Activated naive CD4-positive, alpha-beta T cell treated with anti-CD3 and anti-CD28 coated beads, Interleukin-2, amount 50 U/mL, for 72 hours (primary cell): Measurements from ENCODE around the gene FSD1L. TPM values are rescaled to one million over a fixed set of nuclear protein-coding genes. Genes with fewer than 3 reads are reported as not detected.

Source experiments
- ATAC-seq, 2 donors: fragments of 150-1000 bp; cut with Tn5 transposase; 2 replicates each; pipeline ENCODE4 v1.10.0; 2021; ENCODE audit warnings: mild to moderate bottlenecking in 2 of 2, moderate library complexity in 2 of 2
- DNase-seq, 2 donors: peaks; one replicate each; pipeline ENCODE4 v3.0.0; 2021 to 2022; ENCODE audit warnings: low spot score in 2 of 2
- H3K27ac Mint-ChIP-seq, 2 donors: one replicate each; pipeline ENCODE4 v1.8.0; 2022; ENCODE audit warnings: mild to moderate bottlenecking in 2 of 2, mixed read lengths in 2 of 2
- H3K36me3 Mint-ChIP-seq, 2 donors: one replicate each; pipeline ENCODE4 v1.8.0; 2022; ENCODE audit warnings: mixed read lengths in 2 of 2
- H3K9me3 Mint-ChIP-seq, 2 donors: one replicate each; pipeline ENCODE4 v1.8.0; 2022; ENCODE audit warnings: mixed read lengths in 2 of 2
- total RNA-seq, 2 donors: library from RNA; stranded (reverse); gene quantifications; one replicate each; pipeline ENCODE4 v1.2.3, GENCODE V29; 2022

FSD1L gene
- total RNA-seq, 2 donors from 2014 or later = 0.61 to 3.9 TPM

DNA sequence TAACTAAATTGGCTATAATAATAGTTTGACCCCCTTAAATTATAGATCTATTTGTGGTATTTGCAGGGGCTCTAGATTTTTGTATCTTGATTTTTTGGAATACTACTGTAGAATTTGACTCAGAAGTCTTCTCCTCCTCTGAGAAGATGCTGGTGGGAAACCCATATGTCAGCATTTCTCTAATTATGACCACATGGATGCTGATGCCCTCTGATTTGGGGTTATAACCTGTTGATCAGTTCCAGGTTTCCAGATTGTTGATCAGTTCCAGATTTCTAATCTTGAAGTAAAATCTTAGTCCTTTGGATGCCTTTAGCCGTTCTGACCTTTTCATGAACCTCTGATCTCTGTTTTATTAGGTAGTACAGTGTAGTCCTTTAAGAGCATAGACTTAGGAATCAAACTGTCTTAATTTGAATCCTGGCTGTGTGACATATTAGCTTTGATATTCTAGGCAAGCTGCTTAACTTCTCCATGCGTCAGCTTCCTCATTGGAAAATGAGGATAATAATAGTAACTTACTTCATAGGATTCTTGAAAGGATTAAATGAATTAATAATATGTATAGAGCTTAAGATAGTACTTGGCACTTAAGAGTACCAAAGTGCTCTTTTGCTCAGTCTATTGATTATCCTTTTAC, 8.1 kb downstream of the FSD1L start:
- no peak for DNase-seq
- peaks cover 8 to 23% of the 10 kb centered on the region in 2 donors for H3K36me3 Mint-ChIP-seq
- no peak overlapping the region for H3K27ac Mint-ChIP-seq
- no peak for ATAC-seq
- H3K9me3 Mint-ChIP-seq = peaks cover 0 to 15% of the 10 kb centered on the region in 2 donors

DNA sequence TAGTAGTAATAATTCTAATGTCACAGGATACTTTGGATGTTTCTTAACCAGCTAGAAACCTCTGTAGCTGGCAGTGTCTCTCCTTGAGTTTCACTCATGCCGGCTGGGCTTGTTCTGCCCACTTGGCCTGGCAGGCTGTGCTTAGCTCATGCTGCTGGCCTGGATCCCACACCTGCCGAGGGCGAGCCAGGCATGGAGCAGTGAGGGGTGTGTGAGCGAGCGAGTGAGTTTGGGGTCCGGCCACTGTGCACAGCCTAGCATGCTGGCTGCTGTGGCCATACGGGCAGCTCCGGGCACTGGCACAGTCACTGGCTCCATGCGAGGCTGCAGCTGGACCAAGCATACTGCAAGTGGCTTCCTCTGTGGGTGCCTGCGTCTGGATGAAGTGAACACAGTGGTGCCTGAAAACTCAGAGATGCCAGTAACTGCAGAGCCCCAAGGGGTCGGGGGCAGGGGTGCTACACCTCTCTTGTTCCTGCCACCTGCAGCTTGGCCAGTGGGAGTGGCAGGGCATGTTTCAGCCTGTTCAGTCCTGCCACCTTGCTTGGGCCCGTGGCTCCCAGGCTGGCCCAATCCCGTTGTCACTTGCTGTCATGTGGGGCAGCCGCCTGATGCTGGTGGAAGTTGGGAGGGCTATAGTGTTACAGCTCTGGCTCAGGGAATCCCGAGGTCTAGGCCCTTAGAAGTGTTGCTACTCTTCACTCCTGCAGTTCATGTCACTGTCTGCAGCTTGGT, 9.9 kb downstream of the FSD1L start:
- no peak for ATAC-seq

DNA sequence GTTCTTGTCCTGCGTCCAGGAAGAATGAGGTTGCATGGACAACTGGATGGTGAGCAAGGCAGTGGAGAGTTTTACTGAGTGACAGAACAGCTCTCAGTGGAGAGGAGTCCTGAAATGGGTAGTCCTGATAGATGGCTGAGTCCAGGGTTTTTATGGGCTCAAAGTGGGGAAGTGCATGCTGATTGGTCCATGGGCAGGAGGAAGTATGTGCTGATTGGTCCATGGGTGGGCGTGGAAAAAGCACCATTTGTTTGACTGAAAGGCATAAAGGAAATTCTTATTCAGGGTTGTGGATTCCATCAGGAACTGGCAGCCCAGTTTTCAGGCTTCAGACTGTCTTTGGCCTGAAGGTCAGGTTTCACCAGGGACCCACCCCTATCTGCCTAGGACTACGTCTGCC, 10.6 kb downstream of the FSD1L start:
- no peak for ATAC-seq

More for the DNA sequence above, 9.9 kb downstream of the FSD1L start:
- no peak for DNase-seq
- peaks cover 0 to 15% of the 10 kb centered on the region in 2 donors for H3K9me3 Mint-ChIP-seq
- H3K27ac Mint-ChIP-seq = no peak overlapping the region
- H3K36me3 Mint-ChIP-seq = peaks cover 8 to 23% of the 10 kb centered on the region in 2 donors

DNA sequence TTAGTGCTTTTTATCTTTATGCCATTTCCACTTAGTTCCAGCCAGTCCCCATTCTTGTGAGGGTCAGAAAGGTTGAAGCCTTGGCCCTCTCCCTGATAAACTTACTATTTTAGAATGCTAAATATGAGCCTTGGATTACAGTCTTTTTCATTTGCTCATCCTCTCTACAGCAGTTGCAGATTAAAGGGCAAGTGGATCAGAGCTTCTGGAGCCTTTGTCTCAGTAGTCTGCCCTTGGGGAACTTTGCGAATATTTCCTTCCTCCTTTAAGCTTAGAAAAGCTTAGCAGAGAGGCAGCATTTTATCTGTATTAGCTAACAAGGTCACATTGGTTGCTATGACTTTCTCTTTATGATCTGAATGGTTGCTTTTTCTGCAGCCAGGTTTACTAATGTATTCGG, 11.5 kb downstream of the FSD1L start:
- ATAC-seq (no peak), DNase-seq (no peak)
- H3K36me3 Mint-ChIP-seq = peaks cover 8 to 23% of the 10 kb centered on the region in 2 donors
- H3K9me3 Mint-ChIP-seq = peaks cover 0 to 15% of the 10 kb centered on the region in 2 donors
- H3K27ac Mint-ChIP-seq = no peak overlapping the region

More for the DNA sequence above, 10.6 kb downstream of the FSD1L start:
- DNase-seq = no peak
- Mint-ChIP-seq H3K36me3 (peaks cover 8 to 23% of the 10 kb centered on the region in 2 donors), H3K9me3 (peaks cover 0 to 15% of the 10 kb centered on the region in 2 donors), H3K27ac (no peak overlapping the region)

DNA sequence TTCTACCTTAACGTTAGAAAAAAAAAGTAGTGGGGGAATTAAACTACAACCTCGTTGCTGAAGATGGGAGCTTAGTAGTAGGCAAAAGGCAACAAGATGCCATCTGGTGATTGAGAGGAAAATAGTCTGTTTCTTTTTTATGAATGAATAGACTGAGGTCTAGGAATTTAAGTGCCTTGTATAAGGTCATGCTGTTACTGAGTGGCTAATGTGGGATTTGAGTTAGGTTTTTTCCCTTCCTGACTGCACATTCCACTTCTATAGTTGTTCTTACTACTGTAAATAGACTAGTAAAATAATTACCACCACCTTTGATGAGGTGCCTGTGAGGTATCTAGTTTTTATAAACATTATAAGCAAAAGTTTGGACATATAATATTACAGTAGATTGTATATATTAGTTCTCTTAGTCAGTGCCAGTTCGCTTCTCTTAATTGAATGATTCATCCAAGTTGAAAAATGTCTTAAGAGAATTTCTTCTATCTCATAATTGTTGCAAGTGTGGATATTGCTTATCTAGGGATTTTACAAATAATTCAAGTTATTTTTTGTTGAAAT, 19.1 kb downstream of the FSD1L start:
- ATAC-seq (no peak), DNase-seq (no peak)
- H3K9me3 Mint-ChIP-seq = no peaks in the 10 kb centered on the region
- no peaks in the 10 kb centered on the region for H3K36me3 Mint-ChIP-seq
- no peak overlapping the region for H3K27ac Mint-ChIP-seq

DNA sequence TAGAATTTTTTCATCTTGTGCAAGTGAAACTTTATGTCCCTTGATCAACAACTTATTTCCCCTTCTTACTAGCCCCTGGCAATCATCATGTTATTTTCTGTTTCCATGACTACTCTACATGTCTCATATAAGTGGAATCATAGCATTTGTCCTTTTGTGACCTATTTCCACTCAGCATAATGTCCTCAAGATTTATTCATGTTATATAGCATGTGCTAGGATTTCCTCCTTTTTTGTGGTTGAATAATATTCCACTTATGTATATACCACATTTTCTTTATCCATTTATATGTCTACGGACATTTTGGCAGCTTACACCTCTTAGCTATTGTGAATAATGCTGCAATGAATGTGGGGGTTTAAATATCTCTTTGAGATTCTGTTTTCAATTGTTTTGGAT, 21.0 kb downstream of the FSD1L start:
- Mint-ChIP-seq H3K27ac (no peak overlapping the region), H3K36me3 (no peaks in the 10 kb centered on the region), H3K9me3 (no peaks in the 10 kb centered on the region)
- DNase-seq (no peak), ATAC-seq (no peak)

DNA sequence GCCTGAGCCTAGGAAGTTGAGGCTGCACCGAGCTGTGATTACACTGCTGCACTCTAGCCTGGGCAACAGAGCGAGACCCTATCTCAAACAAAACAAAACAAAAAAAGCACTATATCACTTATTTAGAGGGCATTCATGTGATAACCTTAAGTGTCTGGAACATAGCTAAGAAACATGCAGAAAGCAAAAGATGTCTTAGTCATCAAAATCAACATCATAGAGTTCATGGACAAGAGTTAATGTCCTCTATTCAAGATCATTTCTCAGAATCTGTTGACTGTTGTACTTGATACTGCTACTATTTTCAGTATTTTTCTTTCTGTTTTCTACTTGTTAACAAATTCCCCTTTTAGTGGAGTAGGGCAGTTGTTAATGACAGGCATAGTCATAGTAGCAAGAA, 25.4 kb downstream of the FSD1L start:
- DNase-seq (no peak), ATAC-seq (no peak)
- no peak overlapping the region for H3K27ac Mint-ChIP-seq
- H3K36me3 Mint-ChIP-seq = no peaks in the 10 kb centered on the region
- H3K9me3 Mint-ChIP-seq = no peaks in the 10 kb centered on the region

DNA sequence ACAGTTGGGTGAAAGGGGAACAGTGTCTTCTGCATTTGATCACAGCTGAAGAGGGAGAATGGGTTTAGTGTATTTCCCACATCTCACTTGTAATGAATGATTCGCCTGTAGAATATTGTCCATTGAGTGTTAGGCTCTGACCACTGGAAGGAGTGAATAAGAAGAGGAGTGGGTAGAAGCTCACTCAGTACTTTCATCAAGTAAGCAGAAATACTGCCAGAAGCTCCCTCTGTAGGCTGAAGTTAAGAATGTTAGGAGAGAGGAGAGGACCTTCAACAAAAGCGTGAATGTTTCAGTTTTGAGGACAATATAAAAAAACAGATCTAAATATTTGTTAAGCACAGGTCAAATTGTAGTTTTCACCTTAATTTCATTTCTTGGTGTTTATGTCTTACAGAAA, 27.5 kb downstream of the FSD1L start:
- Mint-ChIP-seq H3K27ac (no peak overlapping the region), H3K9me3 (no peaks in the 10 kb centered on the region), H3K36me3 (no peaks in the 10 kb centered on the region)
- no peak for ATAC-seq
- no peak for DNase-seq

DNA sequence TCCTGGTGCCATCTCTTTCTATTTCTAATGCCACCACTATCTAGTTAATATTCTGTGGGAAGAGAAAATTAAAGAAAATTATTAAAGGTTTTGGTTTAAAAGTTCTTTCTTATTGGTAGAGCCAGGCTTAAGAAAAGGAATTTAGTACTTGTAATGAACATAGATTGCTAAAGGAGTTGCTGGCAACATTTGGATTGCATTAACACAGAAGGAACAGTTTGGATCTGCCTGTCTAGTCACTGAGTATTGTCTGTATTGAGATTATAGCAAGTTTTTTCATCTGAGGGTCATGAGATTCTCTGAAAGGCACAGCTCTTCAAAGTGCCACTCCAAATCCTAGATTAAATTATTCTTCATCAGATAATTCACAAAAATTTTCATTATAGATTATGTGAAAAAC, 32.0 kb downstream of the FSD1L start:
- H3K36me3 Mint-ChIP-seq = no peaks in the 10 kb centered on the region
- no peaks in the 10 kb centered on the region for H3K9me3 Mint-ChIP-seq
- DNase-seq (no peak), ATAC-seq (no peak)
- no peak overlapping the region for H3K27ac Mint-ChIP-seq

DNA sequence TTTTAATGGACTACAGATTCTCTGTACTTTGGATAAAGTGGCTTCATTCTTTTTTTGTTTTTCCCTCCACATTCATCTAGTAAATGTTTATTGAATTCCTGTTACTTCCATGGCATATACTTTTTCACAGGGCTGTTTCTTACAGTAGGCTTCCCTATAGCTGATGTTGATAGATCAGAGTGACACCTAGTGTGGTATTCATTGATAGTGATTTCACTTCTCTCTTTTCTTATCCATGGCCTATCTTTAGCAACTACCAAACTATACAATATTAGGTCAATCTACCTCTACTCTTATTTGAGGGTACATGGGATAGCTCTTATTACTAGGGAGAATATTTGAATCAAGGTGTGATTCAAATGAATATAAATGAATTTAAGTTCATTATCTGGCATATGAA, 35.8 kb downstream of the FSD1L start:
- no peaks in the 10 kb centered on the region for H3K9me3 Mint-ChIP-seq
- DNase-seq (no peak), ATAC-seq (no peak)

DNA sequence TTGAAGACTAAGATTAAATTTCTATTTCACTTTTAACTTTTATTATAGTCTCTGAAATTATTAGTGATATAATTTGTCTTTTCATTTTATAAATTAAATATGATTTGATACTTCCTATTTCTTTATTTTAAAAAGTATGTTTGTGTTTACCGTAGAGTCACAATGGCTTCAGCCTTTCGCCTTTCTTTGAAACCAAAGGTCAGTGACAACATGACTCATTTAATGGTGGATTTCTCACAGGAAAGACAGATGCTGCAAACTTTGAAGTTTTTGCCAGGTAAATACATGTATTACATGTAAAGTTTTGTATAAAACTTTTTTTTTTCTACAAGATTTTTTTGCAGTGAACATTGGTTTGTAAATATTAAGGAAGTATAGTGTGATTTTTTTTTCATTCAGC, 36.4 kb downstream of the FSD1L start:
- no peak for ATAC-seq
- DNase-seq = no peak
- Mint-ChIP-seq H3K27ac (no peak overlapping the region), H3K36me3 (no peaks in the 10 kb centered on the region), H3K9me3 (no peaks in the 10 kb centered on the region)

More for the DNA sequence above, 35.8 kb downstream of the FSD1L start:
- Mint-ChIP-seq H3K36me3 (no peaks in the 10 kb centered on the region), H3K27ac (no peak overlapping the region)

DNA sequence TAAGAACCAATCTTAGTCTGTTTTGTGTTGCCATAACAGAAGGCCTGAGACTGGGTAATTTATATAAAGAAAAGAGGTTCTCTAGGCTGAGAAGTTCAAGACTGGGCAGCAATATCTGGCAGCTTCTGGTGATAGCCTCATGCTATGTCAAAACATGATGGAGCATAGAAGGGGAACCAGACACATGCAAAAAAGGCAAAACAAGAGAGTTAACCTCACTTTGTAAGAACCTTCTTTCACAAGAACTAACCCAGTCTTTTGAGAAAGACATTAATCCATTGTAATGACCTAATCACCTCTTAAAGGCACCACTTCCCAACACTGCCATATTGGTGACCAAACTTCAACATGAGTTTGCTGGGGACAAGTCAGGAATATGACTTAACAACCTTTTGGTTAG, 37.3 kb downstream of the FSD1L start:
- no peak for DNase-seq
- Mint-ChIP-seq H3K9me3 (no peaks in the 10 kb centered on the region), H3K36me3 (no peaks in the 10 kb centered on the region), H3K27ac (no peak overlapping the region)
- no peak for ATAC-seq

DNA sequence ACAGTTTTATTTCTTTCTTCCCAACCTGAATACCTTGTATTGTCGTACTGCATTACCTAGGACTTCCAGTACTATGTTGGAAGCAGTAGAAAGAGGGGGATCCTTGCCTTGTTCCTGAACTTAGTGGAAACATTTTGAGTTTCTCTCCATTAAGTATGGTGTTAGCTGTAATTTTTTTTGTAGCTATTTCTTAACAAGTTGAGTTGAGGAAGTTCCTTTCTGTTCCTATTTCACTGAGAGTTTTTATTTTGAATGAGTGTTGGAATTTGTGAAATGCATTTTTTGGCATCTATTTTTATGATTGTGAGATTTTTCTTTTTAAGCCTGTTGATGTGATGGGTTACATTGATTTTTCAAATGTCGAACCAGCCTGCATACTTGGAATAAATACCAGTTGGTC, 49.0 kb downstream of the FSD1L start:
- no peak overlapping the region for H3K27ac Mint-ChIP-seq
- no peak for ATAC-seq
- DNase-seq = no peak
- H3K9me3 Mint-ChIP-seq = peaks cover 5 to 10% of the 10 kb centered on the region in 2 donors
- H3K36me3 Mint-ChIP-seq = peaks cover 4 to 5% of the 10 kb centered on the region in 2 donors

DNA sequence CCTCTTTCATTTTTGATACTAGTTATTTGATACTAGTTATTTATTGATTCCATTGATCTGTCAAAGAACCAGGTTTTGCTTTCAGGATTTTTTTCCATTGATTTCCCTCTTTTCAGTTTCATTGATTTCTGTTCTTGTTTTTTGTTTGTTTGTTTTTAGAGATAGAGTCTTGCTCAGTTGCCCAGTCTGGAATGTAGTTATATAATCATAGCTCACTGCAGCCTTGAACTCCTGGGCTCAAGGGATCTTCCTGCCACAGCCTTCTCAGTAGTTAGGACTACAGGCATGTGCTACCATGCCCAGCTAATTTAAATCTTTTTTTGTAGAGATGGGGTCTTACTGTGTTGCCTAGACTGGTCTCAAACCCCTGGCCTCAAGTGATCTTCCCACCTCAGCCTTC, 49.9 kb downstream of the FSD1L start:
- Mint-ChIP-seq H3K27ac (no peak overlapping the region), H3K9me3 (peaks cover 5 to 6% of the 10 kb centered on the region in 2 donors), H3K36me3 (peaks cover 4 to 5% of the 10 kb centered on the region in 2 donors)
- ATAC-seq (no peak), DNase-seq (no peak)

DNA sequence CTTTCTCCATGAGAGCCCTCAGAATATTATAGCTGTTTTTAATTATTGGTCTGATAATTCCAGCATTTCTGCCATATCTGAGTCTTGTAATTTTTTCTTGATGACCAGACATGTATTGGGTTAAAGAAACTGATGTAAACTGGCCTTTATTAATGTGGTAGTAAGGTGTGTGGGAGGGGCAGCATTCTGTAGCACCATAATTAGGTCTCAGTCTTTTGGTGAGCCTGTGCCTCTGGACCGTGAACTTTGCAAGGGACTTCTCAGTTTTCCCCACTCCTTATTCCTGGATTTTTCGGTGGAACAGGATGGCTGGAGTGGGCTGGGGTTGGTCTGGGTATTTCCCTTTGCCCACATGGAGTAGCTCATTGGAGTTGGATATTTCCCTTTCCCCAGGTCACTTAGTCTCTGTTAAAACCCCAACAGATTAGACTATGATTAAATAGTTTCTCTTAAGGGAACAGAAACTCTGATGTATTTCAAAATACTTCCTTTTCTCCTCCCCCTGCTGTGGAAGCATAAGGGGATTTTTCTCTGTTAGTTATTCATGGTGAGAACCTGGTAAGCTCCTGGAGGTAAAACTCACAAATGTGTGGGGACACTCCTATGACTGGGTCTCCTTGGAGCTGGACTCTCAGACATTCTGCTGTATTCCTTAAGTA, 52.4 kb downstream of the FSD1L start:
- no peak overlapping the region for H3K27ac Mint-ChIP-seq
- ATAC-seq = peak in 1 of 2 donors; percentile 40

DNA sequence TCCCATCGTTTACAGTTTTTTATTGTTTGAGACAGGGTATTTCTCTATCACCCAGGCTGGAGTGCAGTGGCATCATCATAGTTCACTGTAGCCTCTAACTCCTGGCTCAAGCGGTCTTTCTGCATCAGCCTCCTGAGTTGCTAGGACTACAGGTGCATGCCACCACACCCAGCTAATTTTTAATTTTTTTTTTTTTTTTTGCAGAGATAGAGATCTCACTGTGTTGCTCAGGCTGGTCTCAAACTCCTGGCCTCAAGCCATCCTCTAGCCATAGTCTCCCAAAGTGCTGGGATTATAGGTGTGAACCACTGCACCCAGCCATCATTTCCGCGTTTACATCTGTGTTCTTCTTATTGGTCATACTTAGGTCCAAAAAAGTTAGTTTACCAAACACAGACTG, 53.6 kb downstream of the FSD1L start:
- ATAC-seq (no peak), DNase-seq (no peak)
- peaks cover 0 to under 1% of the 10 kb centered on the region in 2 donors for H3K9me3 Mint-ChIP-seq
- no peak overlapping the region for H3K27ac Mint-ChIP-seq
- H3K36me3 Mint-ChIP-seq = peaks cover 0 to under 1% of the 10 kb centered on the region in 2 donors

More for the DNA sequence above, 52.4 kb downstream of the FSD1L start:
- DNase-seq = no peak
- Mint-ChIP-seq H3K36me3 (peaks cover 4 to 5% of the 10 kb centered on the region in 2 donors), H3K9me3 (peaks cover 5% of the 10 kb centered on the region in 2 donors)

DNA sequence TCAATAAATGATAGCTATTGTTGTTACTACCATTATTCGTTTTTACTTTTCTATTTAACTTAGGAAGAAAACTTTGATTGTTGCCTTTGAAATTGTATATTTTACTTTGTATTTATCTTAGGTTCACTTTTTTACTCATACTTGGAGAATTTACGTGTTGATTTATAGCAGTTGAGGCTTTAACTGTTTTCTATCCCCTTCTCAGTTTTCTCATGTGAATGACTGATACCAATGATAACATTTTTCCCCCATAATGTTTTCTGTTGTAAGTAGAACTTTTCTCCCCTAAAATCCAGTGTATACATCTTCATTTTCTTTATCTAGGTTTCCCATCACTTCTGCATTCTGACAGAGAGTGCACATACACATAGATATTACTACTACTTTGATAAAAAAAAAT, 54.4 kb downstream of the FSD1L start:
- Mint-ChIP-seq H3K9me3 (no peaks in the 10 kb centered on the region), H3K27ac (no peak overlapping the region), H3K36me3 (no peaks in the 10 kb centered on the region)
- ATAC-seq = no peak
- no peak for DNase-seq
